HG02610 (cell line): ENCODE measurements around the gene CITED4.
A peak's percentile ranks its signal among the peaks of the same experiment; 100 is the strongest.

ENCODE experiments used
- ATAC-seq: cut with Tn5 transposase; IDR thresholded peaks from one replicate; pipeline ENCODE4 v1.9.1; 2021; ENCODE audit warnings: mild to moderate bottlenecking, moderate library complexity; ENCODE audit not compliant: unreplicated experiment

CITED4 gene

DNA sequence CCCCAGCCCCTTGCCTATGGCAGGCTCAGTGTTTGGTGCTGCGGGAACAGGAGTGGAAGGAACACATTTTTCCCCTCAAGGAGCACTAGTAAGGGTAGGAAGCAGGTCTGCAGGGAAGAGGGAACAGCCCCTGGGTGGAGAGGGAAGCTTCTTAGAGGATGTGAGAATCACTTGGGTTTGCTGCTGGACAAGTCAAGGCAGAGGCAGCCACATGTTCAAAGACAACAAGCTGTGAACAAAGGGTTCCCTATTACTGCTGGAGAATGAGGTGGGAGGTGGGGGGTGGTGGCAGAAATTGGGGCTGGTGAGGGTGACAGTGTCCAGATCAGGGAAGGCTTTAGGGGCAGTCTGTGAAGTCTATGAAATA, 24.8 kb upstream of the CITED4 start:
- no peak for ATAC-seq

- ATAC-seq, result no peak
These were observed 24.3 kb upstream of the CITED4 start for GRCh38 chr1:40886318-40887011.

GRCh38 chr1:40884055-40884795, 22.1 kb upstream of the CITED4 start:
- no peak for ATAC-seq

DNA sequence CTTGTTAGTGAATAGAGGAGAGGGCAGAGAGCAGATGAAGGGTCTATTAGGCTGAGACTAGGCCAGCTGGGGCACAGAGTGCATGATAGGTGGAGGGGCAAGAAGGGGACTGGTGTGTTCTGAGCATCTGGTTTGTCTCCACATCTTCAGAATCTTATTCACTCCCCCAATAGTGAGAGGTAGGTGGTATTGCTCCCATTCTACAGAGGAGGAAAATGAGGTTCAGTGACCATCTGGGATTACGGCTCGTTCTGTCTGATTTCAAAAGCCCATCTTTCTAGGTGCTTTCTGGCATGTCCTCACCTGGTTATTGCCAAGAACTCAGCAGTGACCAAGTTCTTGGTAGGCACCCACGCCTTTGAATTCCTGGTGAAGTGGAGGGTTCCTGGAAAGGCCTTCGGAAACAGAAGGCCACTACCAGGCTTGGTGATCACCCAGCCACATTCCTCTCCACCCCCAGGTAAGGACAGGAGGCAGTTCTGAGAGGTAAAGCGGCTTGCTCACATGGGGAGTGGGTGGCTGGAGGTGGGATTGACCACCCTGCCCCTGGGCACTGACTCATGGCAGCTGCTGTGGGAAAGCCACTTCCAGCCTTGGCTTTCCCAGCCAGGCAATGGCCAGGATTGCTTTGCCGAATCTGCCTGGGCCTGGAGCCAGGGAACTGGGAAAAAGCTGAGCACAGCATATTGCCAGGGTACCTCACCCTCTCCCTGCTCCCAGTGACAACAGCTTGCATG, 18.8 kb upstream of the CITED4 start:
- ATAC-seq, result no peak

DNA sequence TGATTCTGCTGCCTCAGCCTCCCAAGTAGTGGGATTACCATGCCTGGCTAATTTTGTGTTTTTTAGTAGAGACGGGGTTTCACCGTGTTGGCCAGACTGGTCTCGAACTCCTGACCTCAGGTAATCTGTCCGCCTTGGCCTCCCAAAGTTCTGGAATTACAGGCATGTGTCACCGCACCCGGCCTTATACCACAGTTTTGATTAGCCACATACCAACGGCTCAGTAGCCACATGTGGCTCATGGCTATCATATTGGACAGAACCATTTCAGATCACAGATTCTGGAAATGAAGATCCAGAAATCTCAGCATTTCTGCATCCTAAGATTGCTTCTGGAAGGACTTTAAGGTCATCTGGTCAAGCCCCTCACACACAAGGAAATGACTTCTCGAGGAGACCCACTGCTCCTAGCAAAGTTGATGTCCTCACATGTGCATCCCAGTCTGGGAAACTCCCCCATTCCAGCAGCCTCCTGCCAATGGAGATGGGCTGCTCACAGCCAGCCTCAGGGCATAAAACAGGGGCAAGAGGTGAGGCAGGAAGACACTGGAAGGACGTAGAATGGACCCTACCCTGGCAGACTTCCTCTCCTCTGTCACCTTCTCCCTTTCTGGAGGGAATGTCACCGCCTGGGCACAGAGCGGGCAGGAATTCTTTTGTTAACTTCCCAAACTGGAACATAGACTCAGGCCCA, 17.5 kb upstream of the CITED4 start:
- ATAC-seq, result no peak

DNA sequence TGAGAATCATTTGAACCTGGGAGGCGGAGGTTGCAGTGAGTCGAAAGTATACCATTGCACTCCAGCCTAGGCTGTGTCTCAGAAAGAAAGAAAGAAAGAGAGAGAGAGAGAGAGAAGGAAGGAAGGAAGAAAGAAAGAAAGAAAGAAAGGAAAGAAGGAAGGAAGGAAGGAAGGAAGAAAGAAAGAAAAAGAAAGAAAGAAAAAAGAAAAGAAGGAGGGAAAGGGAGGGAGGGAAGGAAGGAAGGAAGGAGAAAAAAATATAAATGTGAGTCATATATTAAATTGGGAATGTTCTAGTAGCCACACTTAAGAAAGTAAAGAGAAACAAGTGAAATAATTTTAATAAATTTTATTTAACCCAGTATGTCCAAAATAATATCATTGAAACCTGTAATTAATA, 16.7 kb upstream of the CITED4 start:
- no peak for ATAC-seq

DNA sequence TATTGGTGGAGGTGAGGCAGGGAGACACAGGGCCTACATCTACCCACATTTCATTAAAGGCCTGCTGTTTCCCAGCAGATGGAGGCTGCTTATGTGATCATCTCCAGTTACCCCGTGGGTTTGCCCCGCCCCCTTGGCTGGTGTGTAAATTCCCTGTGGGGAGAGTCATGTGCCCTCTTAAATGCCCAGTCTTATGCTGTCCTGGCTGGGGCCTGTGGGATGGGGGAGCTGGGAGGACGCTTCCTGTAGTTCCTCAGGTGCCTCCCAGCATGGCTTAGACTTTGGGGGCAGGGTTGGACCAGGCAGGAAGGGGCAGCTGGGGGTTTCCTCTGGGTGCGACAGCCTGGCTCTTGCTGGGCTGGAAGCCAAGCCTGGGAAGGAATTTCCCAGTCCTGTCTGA, 15.5 kb upstream of the CITED4 start:
- ATAC-seq, result peak; percentile 49

GRCh38 chr1:40876891-40877290, 14.7 kb upstream of the CITED4 start:
- ATAC-seq, result no peak

DNA sequence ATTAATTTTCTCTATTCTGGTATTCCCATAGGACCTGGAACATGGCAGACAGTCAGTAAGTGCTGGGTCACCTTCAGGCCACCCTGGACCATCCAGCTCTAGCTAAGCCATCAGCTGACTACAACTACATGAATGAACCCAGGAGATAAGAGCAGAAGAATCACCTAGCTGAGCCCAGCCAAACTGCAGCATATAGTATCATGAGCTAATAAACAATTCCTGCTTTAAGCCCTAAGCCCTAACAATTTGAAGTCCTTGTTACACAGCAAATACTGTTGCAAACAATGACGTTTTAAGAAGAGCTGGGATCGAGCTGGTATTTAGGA, 14.2 kb upstream of the CITED4 start:
- no peak for ATAC-seq

DNA sequence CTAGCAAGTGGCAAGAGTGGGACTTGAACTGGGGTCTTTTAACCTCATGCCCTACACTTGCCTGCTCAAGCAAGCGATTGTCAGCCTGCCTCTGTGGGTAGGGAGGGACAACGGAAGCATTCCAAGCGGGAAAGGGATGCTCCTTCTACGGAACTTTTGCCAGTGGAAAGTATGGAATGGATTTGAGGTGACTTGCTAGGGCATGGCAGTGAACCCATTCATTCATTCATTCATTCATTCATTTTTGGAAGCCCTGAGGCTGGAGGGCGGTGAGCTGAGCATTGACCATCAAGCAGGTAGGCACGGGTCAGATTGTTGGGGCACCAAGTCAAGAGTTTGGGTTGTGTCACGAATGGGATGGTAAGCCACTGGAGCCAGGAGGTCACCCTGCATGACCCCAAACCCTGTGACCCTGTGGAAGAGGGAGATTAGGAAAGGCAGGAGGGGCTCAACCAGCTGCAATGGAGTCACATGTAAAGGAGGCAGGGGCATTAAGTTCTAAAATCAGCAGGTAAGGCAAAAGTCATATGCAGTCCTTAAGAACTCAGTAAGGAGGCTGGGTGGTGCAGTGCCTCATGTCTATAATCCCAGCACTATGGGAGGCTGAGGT, 11.8 kb upstream of the CITED4 start:
- ATAC-seq, result no peak

DNA sequence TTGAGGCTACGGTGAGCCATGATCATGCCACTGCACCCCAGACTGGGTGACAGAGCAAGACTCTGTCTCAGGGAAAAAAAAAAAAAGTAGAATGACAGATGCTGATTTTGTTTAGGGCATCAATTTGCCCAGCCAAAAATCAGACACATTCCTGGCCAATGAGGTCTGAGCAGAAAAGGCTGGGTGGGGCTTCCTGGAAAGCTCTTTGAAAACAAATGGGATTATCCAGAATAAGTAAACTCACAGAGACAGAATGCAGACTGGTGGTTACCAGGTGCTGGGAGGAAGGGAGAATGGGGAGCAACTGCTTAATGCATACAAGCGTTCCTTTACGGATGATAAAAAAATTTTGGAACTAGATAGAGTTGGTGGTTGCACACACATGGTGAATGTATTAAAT, 10.1 kb upstream of the CITED4 start:
- no peak for ATAC-seq

DNA sequence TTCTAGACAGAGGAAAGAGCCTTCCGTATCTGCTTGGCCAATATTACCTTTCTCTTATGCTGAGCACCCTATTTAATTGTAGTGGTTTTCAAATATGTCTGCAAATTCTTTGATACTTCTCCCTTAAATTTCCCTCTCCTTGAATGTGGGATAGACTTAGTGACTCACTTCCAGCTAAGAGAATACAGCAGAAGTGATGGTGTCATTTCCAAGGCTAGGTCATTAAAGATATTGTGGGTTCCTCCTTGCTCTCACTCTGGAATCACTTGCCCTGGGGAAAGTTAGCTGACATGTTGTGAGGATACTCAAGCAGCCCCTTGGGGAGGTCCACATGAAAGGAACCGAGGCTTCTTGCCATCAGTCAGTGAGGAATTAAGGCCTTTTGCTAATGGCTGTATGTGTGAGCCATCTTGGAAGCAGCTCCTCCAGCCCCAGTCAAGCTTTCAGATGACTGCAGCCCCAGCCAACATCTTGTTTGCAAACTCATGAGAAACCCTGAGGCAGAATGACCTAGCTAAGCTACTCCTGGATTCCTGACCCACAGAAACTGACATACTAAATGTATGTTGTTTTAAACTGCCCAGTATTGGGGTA, 8.1 kb upstream of the CITED4 start:
- no peak for ATAC-seq

- no peak for ATAC-seq
These were observed 6.0 kb upstream of the CITED4 start for GRCh38 chr1:40868051-40868723.

GRCh38 chr1:40861224-40862003, 749 bp downstream of the CITED4 start:
- no peak for ATAC-seq

DNA sequence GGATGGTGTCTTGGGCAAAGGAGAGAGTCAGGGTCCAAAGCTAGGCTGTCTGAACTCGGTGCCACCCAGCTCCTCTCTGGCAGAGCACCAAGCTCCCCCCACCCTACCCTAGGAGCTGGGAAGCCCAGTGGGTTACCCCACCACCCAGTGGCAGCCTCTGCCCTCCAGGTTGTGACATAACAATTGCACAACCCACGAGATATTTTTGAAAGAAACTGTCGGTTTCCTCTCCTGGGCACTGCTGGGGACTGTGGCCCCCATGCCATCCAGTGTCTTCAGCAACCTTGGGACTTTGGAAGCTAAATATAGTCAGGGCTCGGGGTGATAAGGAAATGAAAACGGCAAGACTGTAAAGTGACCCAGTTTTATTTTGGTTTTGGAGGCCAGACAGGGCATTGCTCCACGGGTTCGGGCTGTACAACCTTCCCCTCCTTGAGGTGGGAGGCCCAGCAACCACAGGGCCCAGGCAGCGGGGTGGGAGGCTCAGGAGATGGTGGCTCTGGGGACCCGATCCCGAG, 1.4 kb downstream of the CITED4 start:
- ATAC-seq, result no peak

DNA sequence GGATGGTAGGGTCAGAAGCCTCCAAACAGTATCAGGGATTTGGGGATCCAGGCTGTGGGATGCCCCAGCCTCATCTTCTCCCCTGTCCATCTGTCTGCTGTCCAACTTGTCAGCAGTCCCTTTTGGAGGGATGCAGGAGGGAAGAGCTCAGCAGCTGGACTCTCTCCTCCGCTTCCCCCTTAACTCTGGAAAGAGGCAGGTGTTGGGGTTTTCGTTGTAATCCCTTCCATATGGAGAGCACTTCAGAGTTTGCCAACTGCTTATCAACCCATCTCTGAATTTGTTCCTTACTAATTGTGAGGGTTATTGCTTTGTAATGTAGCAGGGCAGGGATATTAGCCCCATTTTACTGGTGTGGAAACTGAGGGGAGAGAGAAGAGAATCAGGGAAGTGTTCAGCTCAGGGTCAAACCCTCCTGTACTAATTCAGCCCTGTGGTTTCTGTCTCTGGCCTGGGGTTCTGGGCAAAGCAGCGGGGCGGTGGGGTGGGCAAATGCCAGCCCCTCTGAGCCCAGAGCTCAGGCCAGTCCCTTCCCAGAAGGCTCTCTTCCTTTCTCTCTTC, 3.2 kb downstream of the CITED4 start:
- no peak for ATAC-seq

GRCh38 chr1:40857737-40858136, 4.4 kb downstream of the CITED4 start:
- no peak for ATAC-seq

GRCh38 chr1:40856656-40857302, 5.4 kb downstream of the CITED4 start:
- ATAC-seq, result no peak
